HG03097 (cell line): ENCODE results near the gene COL9A1.
"Not testable (repeated sequence)": the region's sequence is repeated elsewhere in the genome, so short reads cannot be mapped to it uniquely, and the experiment has no call there.

Source experiments
- ATAC-seq: cut with Tn5 transposase; IDR thresholded peaks from one replicate; pipeline ENCODE4 v1.9.1; 2021; ENCODE audit not compliant: unreplicated experiment, low FRiP score

The COL9A1 gene

GRCh38 chr6:70303034-70303525 lies at the start of gene COL9A1:
Gene COL9A1, minus strand, starts transcription at chr6:70303084. Its CDS starts 160 bp downstream, at chr6:70302924.
- ATAC-seq = no peak

GRCh38 chr6:70351461-70351860 lies 48.6 kb upstream of the COL9A1 start:
- no peak for ATAC-seq

- ATAC-seq = no peak
Observed at GRCh38 chr6:70345619-70346018, 42.7 kb upstream of the COL9A1 start.

- ATAC-seq = no peak
Observed at GRCh38 chr6:70343313-70343712, 40.4 kb upstream of the COL9A1 start.

GRCh38 chr6:70339810-70340209 lies 36.9 kb upstream of the COL9A1 start:
- not testable (repeated sequence) for ATAC-seq

- no peak for ATAC-seq
Observed at GRCh38 chr6:70338775-70339174, 35.9 kb upstream of the COL9A1 start.

- ATAC-seq = no peak
Observed at GRCh38 chr6:70337743-70338105, 34.8 kb upstream of the COL9A1 start.

GRCh38 chr6:70336996-70337742 lies 34.3 kb upstream of the COL9A1 start:
- no peak for ATAC-seq

- no peak for ATAC-seq
Observed at GRCh38 chr6:70327036-70327435, 24.2 kb upstream of the COL9A1 start.

GRCh38 chr6:70325009-70325408 lies 22.1 kb upstream of the COL9A1 start:
- no peak for ATAC-seq

GRCh38 chr6:70317799-70318198 lies 14.9 kb upstream of the COL9A1 start:
- not testable (repeated sequence) for ATAC-seq

GRCh38 chr6:70315079-70315751 lies 12.3 kb upstream of the COL9A1 start:
- ATAC-seq = no peak

GRCh38 chr6:70314296-70314695 lies 11.4 kb upstream of the COL9A1 start:
- no peak for ATAC-seq

- ATAC-seq = no peak
Observed at GRCh38 chr6:70312165-70312745, 9.4 kb upstream of the COL9A1 start.

GRCh38 chr6:70310063-70310694 lies 7.3 kb upstream of the COL9A1 start:
- no peak for ATAC-seq

- ATAC-seq = no peak
Observed at GRCh38 chr6:70309243-70309642, 6.4 kb upstream of the COL9A1 start.

- not testable (repeated sequence) for ATAC-seq
Observed at GRCh38 chr6:70308142-70308541, 5.3 kb upstream of the COL9A1 start.

- no peak for ATAC-seq
Observed at GRCh38 chr6:70307008-70307407, 4.1 kb upstream of the COL9A1 start.

- ATAC-seq = no peak
Observed at GRCh38 chr6:70304616-70305015, 1.7 kb upstream of the COL9A1 start.

- no peak for ATAC-seq
Observed at GRCh38 chr6:70299456-70299855, 3.4 kb downstream of the COL9A1 start.

- ATAC-seq = no peak
Observed at GRCh38 chr6:70298068-70298467, 4.8 kb downstream of the COL9A1 start.
